Pancreas (tissue), 10 donors: Measurements from ENCODE around the gene FARP2. TPM values are rescaled to one million over a fixed set of nuclear protein-coding genes. Genes with fewer than 3 reads are reported as not detected.

Experiments used
- ATAC-seq, 4 donors: fragments of 200-7000 bp; cut with Tn5 transposase; one replicate each; pipeline versions ENCODE4 v1.8.0 to v1.9.1; 2020; ENCODE audit warnings: mild to moderate bottlenecking in 4 of 4, moderate library complexity in 4 of 4
- DNase-seq, 6 donors: peaks; one replicate each; pipeline ENCODE4 v3.0.0-alpha.2; 2020
- FAIRE-seq: peaks from 2 replicates; lab custom pipeline; 2012; peaks lifted over from hg19 to GRCh38; lab: Jason Lieb, UNC
- H3K27ac ChIP-seq, 4 donors: fragments of 200-600 bp; sonication (generic); 1 replicate in 3 of 4; 2 replicates in 1 of 4; pipeline versions ENCODE4 v1.5.0 to v1.8.0; 2020
- H3K27me3 ChIP-seq, 4 donors: fragments of 200-600 bp; one replicate each; pipeline ENCODE4 v1.8.0; 2021
- H3K36me3 ChIP-seq, 3 donors: fragments of 200-600 bp; sonication (generic) in 1 of 3; one replicate each; pipeline versions ENCODE4 v1.5.0 to v1.8.0; 2020 to 2021
- H3K4me1 ChIP-seq, 3 donors: fragments of 200-600 bp; one replicate each; pipeline ENCODE4 v1.8.0; 2021
- H3K4me3 ChIP-seq, 4 donors: fragments of 200-600 bp; sonication (generic) in 2 of 4; one replicate each; pipeline versions ENCODE4 v1.5.0 to v1.8.0; 2020 to 2021
- H3K9me3 ChIP-seq, 4 donors: fragments of 200-600 bp; one replicate each; pipeline ENCODE4 v1.8.0; 2021
- CTCF ChIP-seq, 4 donors: fragments of 200-600 bp; sonication (generic) in 3 of 4; IDR thresholded peaks; one replicate each; pipeline versions ENCODE4 v1.5.0 to v1.8.0; 2021; ENCODE audit warnings: antibody characterized with exemption in 4 of 4
- WGBS, 2 donors: extraction: QIAGEN DNeasy Blood & Tissue Kit; methylation state at CpG; one replicate each; pipeline ENCODE4 v1.1.7; 2013; 5-methylcytosine and 5-hydroxymethylcytosine counted together
- intact Hi-C, 3 donors: fragments of 100-400 bp; cut with DNase I; formaldehyde crosslinking; loops; one replicate each; pipeline versions ENCODE4 v1.11.1 to v1.14.2; 2022
- polyA plus RNA-seq, 2 donors: library from polyadenylated mRNA; stranded (reverse); fragments of 200-250 nt; gene quantifications; one replicate each; pipeline ENCODE4 v1.2.3, GENCODE V29; 2013
- total RNA-seq, 6 donors: library from RNA; stranded (reverse); fragmentation: NEBNext Ultra II Directional in 4 of 6; extraction: Animal tissue kit (Norgen Biotek cat#: 25700) in 4 of 6; gene quantifications; one replicate each; pipeline versions ENCODE4 v1.2.1 to v1.2.4, GENCODE V29; 2021 to 2023
- donor health status: healthy with polysubstance abuse.
- donor health status: DM: no; HTN: no; CAD: no; lungs with moderate emphysema.
- donor health status: DM: no; HTN: no; CAD: no.
- donor health status: control.
- donor health status: control.
- donor health status: Bipolar disorder and iron deficiency.
- donor health status: DM: yes; HTN: yes; CAD: no.
- donor health status: DM: no; HTN: no; CAD: no.
- donor health status: DM: no; HTN: no; CAD: no.
- donor health status: DM: yes; HTN: yes; CAD: no.

FARP2 gene
- total and polyA plus RNA-seq, 8 donors: 16.9 to 44.9 (median 25.8) TPM

GRCh38 chr2:241514553-241514952, 158.5 kb downstream of the FARP2 start:
- no peak for DNase-seq
- Histone ChIP-seq H3K9me3 (no peaks in the 10 kb centered on the region), H3K36me3 (no peaks in the 10 kb centered on the region), H3K4me3 (no peak overlapping the region), H3K4me1 (peaks cover 8 to 14% (median 14%) of the 10 kb centered on the region in 3 donors), H3K27me3 (no peaks in the 10 kb centered on the region), H3K27ac (no peak overlapping the region)
- no peak for FAIRE-seq
- 81 to 82% methylated on average over 5 of the region's 5 CpGs for WGBS, 2 donors
- no peak for ATAC-seq
- intact Hi-C loops: no loop called here
- no peak for TF ChIP-seq CTCF (IDR thresholded peaks at IDR 0.05)

- intact Hi-C loops: no loop called here
- H3K27ac ChIP-seq: no peak overlapping the region
- H3K4me3 ChIP-seq: no peak overlapping the region
- peaks cover 7 to 8% (median 8%) of the 10 kb centered on the region in 3 donors for H3K4me1 ChIP-seq
- H3K9me3 ChIP-seq: no peaks in the 10 kb centered on the region
- 72 to 79% methylated on average over 10 of the region's 10 CpGs for WGBS, 2 donors
- no peaks in the 10 kb centered on the region for H3K27me3 ChIP-seq
- TF ChIP-seq CTCF (IDR thresholded peaks at IDR 0.05): no peak
- no peaks in the 10 kb centered on the region for H3K36me3 ChIP-seq
- no peak for ATAC-seq
- FAIRE-seq: no peak
- DNase-seq: no peak
Observed at GRCh38 chr2:241514986-241515737, 159.1 kb downstream of the FARP2 start.

DNA sequence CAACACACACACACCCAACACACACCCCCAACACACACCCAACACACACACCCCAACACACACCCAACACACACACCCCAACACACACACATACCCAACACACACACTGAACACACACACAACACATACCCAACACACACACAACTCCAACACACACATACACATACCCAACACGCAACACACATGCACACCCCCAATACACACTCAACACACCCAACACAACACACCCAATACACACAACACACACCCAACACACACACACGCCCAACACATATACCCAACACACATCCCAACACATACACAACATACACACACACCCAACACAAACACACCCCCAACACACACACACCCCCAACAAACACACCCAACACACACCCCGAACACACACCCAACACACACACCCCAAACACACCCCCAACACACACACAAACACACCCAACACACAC, 160.5 kb downstream of the FARP2 start:
- DNase-seq: no peak
- 92 to 96% methylated on average over 3 of the region's 3 CpGs for WGBS, 2 donors
- no peak for FAIRE-seq
- no peak for ATAC-seq
- intact Hi-C loops: no loop called here
- Histone ChIP-seq H3K27ac (no peak overlapping the region), H3K4me3 (no peak overlapping the region), H3K27me3 (no peaks in the 10 kb centered on the region), H3K4me1 (no peaks in the 10 kb centered on the region), H3K36me3 (no peaks in the 10 kb centered on the region), H3K9me3 (no peaks in the 10 kb centered on the region)
- no peak for TF ChIP-seq CTCF (IDR thresholded peaks at IDR 0.05)

DNA sequence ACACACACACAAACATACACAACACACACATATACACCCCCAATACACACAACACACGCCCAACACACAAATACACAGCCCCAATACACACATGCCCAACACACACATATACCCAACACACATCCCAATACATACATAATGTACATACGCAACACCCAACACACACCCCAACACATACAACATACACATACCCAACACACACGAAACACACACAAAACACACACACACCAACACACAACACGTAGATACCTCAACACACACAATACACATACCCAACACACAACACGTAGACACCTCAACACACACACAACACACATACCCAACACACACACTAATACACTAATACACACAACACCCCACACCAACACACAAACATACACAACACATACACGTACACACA, 161.2 kb downstream of the FARP2 start:
- WGBS, 2 donors: 88 to 91% methylated on average over 6 of the region's 6 CpGs

More for the DNA sequence above, 161.2 kb downstream of the FARP2 start:
- no peaks in the 10 kb centered on the region for H3K36me3 ChIP-seq
- no peak overlapping the region for H3K27ac ChIP-seq
- no peak for FAIRE-seq
- ATAC-seq: no peak
- no peaks in the 10 kb centered on the region for H3K4me1 ChIP-seq
- H3K4me3 ChIP-seq: no peak overlapping the region
- no peaks in the 10 kb centered on the region for H3K27me3 ChIP-seq
- no peaks in the 10 kb centered on the region for H3K9me3 ChIP-seq
- TF ChIP-seq CTCF (IDR thresholded peaks at IDR 0.05): no peak
- DNase-seq: no peak
- intact Hi-C loops: no loop called here
